ENCODE data around the gene ZNF648.

Gene ZNF648

DNA sequence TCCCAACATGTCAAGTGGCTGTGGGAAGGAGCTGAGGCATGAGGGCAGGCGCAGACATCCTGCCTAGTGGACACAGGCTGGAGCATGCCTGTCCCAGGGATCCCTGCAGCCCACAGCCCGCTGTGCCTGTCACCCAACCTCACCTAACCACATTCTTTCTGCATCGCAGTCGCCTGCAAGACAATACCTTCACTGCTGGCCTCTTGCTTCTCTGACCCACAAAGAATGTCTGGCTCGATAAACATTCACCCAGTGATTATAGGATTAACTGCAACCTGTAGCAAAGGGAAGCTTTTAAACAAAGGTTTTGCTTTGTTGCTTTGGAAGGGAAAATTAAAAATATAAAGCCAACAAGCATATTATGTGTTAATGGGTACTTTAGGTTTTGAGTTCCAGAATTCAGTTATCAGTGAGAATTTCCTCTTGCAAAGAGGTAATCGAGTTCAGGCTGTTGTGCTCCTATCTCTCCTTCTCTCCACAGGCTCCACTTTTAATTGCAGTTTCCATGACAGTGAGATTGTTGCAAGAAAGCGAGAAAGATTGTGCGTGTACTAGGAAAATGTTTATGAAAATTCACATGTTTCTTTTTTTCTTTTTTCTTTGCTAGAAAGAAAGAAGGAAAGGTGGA lies 40.0 kb upstream of the ZNF648 start:
- TF ChIP-seq POLR2AphosphoS5 (IDR thresholded peaks at IDR 0.05; ENCODE audit: low read depth, low read length) (no peak), TAF1 (IDR thresholded peaks at IDR 0.05; ENCODE audit: borderline replicate concordance, insufficient read depth, low read length) (no peak), SIN3A (IDR thresholded peaks at IDR 0.05; ENCODE audit: borderline replicate concordance, insufficient read depth, low read length) (no peak), FOXP2 (optimal IDR thresholded peaks at IDR 0.05; ENCODE audit: borderline replicate concordance, extremely low read depth, extremely low read length, insufficient read depth) (no peak)
- TF ChIP-seq, protein P1, sequence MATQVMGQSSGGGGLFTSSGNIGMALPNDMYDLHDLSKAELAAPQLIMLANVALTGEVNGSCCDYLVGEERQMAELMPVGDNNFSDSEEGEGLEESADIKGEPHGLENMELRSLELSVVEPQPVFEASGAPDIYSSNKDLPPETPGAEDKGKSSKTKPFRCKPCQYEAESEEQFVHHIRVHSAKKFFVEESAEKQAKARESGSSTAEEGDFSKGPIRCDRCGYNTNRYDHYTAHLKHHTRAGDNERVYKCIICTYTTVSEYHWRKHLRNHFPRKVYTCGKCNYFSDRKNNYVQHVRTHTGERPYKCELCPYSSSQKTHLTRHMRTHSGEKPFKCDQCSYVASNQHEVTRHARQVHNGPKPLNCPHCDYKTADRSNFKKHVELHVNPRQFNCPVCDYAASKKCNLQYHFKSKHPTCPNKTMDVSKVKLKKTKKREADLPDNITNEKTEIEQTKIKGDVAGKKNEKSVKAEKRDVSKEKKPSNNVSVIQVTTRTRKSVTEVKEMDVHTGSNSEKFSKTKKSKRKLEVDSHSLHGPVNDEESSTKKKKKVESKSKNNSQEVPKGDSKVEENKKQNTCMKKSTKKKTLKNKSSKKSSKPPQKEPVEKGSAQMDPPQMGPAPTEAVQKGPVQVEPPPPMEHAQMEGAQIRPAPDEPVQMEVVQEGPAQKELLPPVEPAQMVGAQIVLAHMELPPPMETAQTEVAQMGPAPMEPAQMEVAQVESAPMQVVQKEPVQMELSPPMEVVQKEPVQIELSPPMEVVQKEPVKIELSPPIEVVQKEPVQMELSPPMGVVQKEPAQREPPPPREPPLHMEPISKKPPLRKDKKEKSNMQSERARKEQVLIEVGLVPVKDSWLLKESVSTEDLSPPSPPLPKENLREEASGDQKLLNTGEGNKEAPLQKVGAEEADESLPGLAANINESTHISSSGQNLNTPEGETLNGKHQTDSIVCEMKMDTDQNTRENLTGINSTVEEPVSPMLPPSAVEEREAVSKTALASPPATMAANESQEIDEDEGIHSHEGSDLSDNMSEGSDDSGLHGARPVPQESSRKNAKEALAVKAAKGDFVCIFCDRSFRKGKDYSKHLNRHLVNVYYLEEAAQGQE (IDR thresholded peaks at IDR 0.05; ENCODE audit: insufficient read depth in 1 of 2, low read depth in 2 of 2, low read length in 2 of 2), result no peak

DNA sequence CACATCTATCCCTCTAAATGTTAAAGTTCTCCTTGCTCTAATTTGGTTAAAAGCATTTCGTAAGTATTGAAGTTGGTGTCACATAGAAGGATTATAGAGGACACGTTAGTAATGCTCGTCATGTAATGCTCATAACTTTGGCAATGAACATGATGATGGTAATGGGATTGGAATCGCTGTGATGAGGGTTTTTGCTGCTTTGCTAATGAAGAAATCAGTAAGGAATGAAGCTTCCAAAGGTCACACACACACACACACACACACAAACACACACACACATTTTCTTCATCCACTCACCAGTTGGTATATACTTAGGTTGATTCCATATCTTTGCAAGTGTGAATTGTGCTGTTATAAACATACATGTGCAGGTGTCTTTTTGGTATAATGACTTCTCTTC lies 36.8 kb upstream of the ZNF648 start:
- TF ChIP-seq SIN3A (IDR thresholded peaks at IDR 0.05; ENCODE audit: borderline replicate concordance, insufficient read depth, low read length) (no peak), POLR2AphosphoS5 (IDR thresholded peaks at IDR 0.05; ENCODE audit: low read depth, low read length) (no peak), FOXP2 (optimal IDR thresholded peaks at IDR 0.05; ENCODE audit: borderline replicate concordance, extremely low read depth, extremely low read length, insufficient read depth) (no peak), TAF1 (IDR thresholded peaks at IDR 0.05; ENCODE audit: borderline replicate concordance, insufficient read depth, low read length) (no peak)
- TF ChIP-seq, protein P1 (IDR thresholded peaks at IDR 0.05; ENCODE audit: insufficient read depth in 1 of 2, low read depth in 2 of 2, low read length in 2 of 2), result no peak

DNA sequence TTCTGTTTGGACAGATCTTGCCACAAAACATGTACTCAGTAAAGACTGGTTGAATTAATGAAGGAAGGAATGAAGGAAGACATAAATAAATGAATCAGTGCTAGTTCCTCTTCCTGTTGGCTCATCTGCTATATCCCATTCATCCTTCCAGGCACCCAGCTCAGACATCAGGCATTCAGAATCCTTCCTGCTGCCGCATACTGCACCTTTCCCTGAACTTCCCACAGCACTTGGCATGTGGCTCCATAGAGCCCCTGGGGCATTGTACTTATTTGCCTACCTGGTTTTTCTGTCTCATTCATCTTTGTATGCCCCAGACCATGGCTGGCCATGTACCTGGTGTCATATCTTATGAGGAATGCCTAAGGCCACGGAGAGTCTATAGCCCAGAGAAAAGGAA lies 34.4 kb upstream of the ZNF648 start:
- TF ChIP-seq, protein P1 (IDR thresholded peaks at IDR 0.05; ENCODE audit: insufficient read depth in 1 of 2, low read depth in 2 of 2, low read length in 2 of 2), result no peak
- TF ChIP-seq POLR2AphosphoS5 (IDR thresholded peaks at IDR 0.05; ENCODE audit: low read depth, low read length) (no peak), SIN3A (IDR thresholded peaks at IDR 0.05; ENCODE audit: borderline replicate concordance, insufficient read depth, low read length) (no peak), FOXP2 (optimal IDR thresholded peaks at IDR 0.05; ENCODE audit: borderline replicate concordance, extremely low read depth, extremely low read length, insufficient read depth) (no peak), TAF1 (IDR thresholded peaks at IDR 0.05; ENCODE audit: borderline replicate concordance, insufficient read depth, low read length) (no peak)

DNA sequence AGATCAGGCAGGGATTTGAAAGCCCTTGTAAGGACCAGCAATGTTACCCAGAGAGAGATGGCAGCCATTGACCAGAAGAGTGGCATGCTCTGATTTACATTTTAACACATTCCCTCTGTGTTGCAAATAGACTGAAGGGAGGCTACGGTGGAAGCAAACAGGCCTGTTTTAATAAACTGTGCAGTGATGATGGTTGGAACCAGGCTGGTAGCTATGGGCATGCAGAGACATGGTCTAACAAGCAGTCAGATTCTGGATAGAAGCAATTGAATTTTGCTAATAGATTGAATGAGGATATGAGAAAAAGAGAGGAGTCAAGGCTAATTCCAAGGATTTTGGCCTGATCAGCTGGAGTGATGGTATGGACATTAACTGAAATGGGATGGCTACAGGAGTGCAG lies 32.3 kb upstream of the ZNF648 start:
- TF ChIP-seq TAF1 (IDR thresholded peaks at IDR 0.05; ENCODE audit: borderline replicate concordance, insufficient read depth, low read length), result no peak
- no peak for TF ChIP-seq SIN3A (IDR thresholded peaks at IDR 0.05; ENCODE audit: borderline replicate concordance, insufficient read depth, low read length)
- TF ChIP-seq, protein P1 (IDR thresholded peaks at IDR 0.05; ENCODE audit: insufficient read depth in 1 of 2, low read depth in 2 of 2, low read length in 2 of 2), result no peak
- no peak for TF ChIP-seq FOXP2 (optimal IDR thresholded peaks at IDR 0.05; ENCODE audit: borderline replicate concordance, extremely low read depth, extremely low read length, insufficient read depth)
- no peak for TF ChIP-seq POLR2AphosphoS5 (IDR thresholded peaks at IDR 0.05; ENCODE audit: low read depth, low read length)

All from PFSK-1 (cell line).